Ovary (tissue), 3 donors: ENCODE data around the gene FAM110D.

Experiments used
- CTCF ChIP-seq, 3 donors: fragments of 450-650 bp in 2 of 3; fragments of 200-600 bp in 1 of 3; IDR thresholded peaks; one replicate each; pipeline versions ENCODE4 v1.5.1 to v1.8.0; 2016 to 2022; ENCODE audit warnings: antibody characterized with exemption in 3 of 3, mild to moderate bottlenecking in 1 of 3
- POLR2A ChIP-seq: fragments of 450-650 bp; IDR thresholded peaks from one replicate; pipeline ENCODE4 v1.6.1; 2017; ENCODE audit warnings: antibody characterized with exemption, mild to moderate bottlenecking, moderate library complexity
- donor health status: DM: no; HTN: no; CAD: no.

- TF ChIP-seq CTCF (IDR thresholded peaks at IDR 0.05) (no peak), POLR2A (no peak)
These were observed 10.0 kb upstream of the FAM110D start for GRCh38 chr1:26148887-26149286.
